H1 (cell line): ENCODE data around the gene CARD11. TPM values are rescaled to one million over a fixed set of nuclear protein-coding genes. Genes with fewer than 3 reads are reported as not detected.

ENCODE experiments used
- BACH1 ChIP-seq: IDR thresholded peaks from 2 replicates; pipeline ENCODE4 v1.6.1; 2012; ENCODE audit warnings: low read length, improper control_type of control experiment
- CHD1 ChIP-seq: IDR thresholded peaks from 2 replicates; pipeline ENCODE4 v1.6.1; 2012; ENCODE audit warnings: low read depth, low read length, improper control_type of control experiment
- FOSL1 ChIP-seq: IDR thresholded peaks from 2 replicates; pipeline ENCODE4 v1.6.1; 2011; ENCODE audit warnings: mild to moderate bottlenecking, low read depth, low read length, moderate library complexity; ENCODE audit not compliant: insufficient read depth
- JUN ChIP-seq: IDR thresholded peaks from 2 replicates; pipeline ENCODE4 v1.6.1; 2011; ENCODE audit warnings: low read depth, mild to moderate bottlenecking, improper control_type of control experiment, low read length
- NRF1 ChIP-seq: IDR thresholded peaks from 2 replicates; pipeline ENCODE4 v1.6.1; 2011; ENCODE audit warnings: mild to moderate bottlenecking, low read depth, low read length, improper control_type of control experiment
- POU5F1 ChIP-seq: IDR thresholded peaks from 2 replicates; pipeline ENCODE4 v1.6.1; 2011; ENCODE audit warnings: low read depth, mild to moderate bottlenecking, low read length, moderate library complexity
- polyA plus RNA-seq, 7 experiments: library from polyadenylated mRNA; depleted of rRNA in 3 of 7; stranded (reverse) in 5 of 7; unstranded in 2 of 7; fragments of >200 nt in 5 of 7; fragments of 200-250 nt in 2 of 7; gene quantifications; 1 replicate in 5 of 7; 2 replicates in 1 of 7; 4 replicates in 1 of 7; pipeline versions ENCODE4 v1.2.1 to v1.2.3, GENCODE V29; 2011 to 2013; ENCODE audit warnings: missing spikeins in 2 of 7, mixed read lengths in 2 of 7
- total RNA-seq: library from RNA; stranded (reverse); fragmentation: NEBNext Ultra II Directional; extraction: Animal tissue kit (Norgen Biotek cat#: 25700); gene quantifications from 2 replicates; pipeline ENCODE4 v1.2.1, GENCODE V29; 2021
- TF ChIP-seq, protein P1 (sequence below): IDR thresholded peaks from 2 replicates; pipeline ENCODE4 v1.6.1; 2012; ENCODE audit warnings: low read length, inconsistent platforms

The CARD11 gene
- total and polyA plus RNA-seq, 2 of the 8 experiments (the other 6 are each of a cell fraction or from before 2014, with no cell fraction given), result 12.6 to 29.8 TPM

- TF ChIP-seq FOSL1 (no peak), BACH1 (no peak), POU5F1 (no peak), JUN (no peak), NRF1 (no peak), CHD1 (no peak)
- TF ChIP-seq, protein P1, sequence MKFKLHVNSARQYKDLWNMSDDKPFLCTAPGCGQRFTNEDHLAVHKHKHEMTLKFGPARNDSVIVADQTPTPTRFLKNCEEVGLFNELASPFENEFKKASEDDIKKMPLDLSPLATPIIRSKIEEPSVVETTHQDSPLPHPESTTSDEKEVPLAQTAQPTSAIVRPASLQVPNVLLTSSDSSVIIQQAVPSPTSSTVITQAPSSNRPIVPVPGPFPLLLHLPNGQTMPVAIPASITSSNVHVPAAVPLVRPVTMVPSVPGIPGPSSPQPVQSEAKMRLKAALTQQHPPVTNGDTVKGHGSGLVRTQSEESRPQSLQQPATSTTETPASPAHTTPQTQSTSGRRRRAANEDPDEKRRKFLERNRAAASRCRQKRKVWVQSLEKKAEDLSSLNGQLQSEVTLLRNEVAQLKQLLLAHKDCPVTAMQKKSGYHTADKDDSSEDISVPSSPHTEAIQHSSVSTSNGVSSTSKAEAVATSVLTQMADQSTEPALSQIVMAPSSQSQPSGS, result no peak
Measured at GRCh38 chr7:2993868-2994267, 49.8 kb downstream of the CARD11 start (continued).
